ENCODE measurements around the gene HLA-B. TPM values are rescaled to one million over a fixed set of nuclear protein-coding genes. Genes with fewer than 3 reads are reported as not detected.

HLA-B gene
- polyA plus RNA-seq, 1 donor from 2014 or later = 9.4 TPM

DNA sequence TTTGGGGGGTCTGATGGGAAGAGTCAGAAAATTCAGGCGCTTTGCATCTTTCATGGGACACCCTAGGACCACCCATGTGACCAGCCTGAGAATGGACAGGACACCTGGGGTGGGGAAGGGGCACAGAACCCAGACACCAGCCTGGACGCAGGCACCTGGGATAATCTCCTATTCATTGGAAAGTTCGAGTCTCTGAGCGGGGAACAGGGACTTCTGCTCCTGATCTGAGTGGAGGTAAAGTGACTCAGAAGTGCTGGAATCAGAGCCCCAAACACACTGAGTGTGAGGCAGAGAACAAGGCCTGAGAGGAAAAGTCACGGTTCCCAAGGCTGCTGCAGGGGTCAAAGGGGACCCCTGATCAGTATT lies 1.4 kb downstream of the HLA-B start:
- Histone ChIP-seq H3K27me3 (ENCODE audit: insufficient read depth, low read depth, low read length) (peaks cover 27% of the 10 kb centered on the region), H3K9me3 (ENCODE audit: low read length) (no peaks in the 10 kb centered on the region), H3K36me3 (ENCODE audit: insufficient read depth, low read length) (no peaks in the 10 kb centered on the region), H3F3A (ENCODE audit: insufficient read depth, low read length, poor library complexity, severe bottlenecking) (no peaks in the 10 kb centered on the region), H4K20me1 (ENCODE audit: insufficient read depth) (no peaks in the 10 kb centered on the region), H3K27ac (ENCODE audit: low read length) (no peak overlapping the region), H3K4me3 (ENCODE audit: low read length) (no peak overlapping the region), H2AFZ (ENCODE audit: low read depth, low read length) (no peak overlapping the region), H3K79me2 (replicated peaks; ENCODE audit: insufficient read depth, low read length) (no peaks in the 10 kb centered on the region), H3K9ac (ENCODE audit: low read length) (no peak overlapping the region), H3K4me2 (ENCODE audit: low read length) (no peak overlapping the region), H3K9me2 (ENCODE audit: insufficient read depth, low read length) (no peaks in the 10 kb centered on the region)
- TF ChIP-seq, protein P1, sequence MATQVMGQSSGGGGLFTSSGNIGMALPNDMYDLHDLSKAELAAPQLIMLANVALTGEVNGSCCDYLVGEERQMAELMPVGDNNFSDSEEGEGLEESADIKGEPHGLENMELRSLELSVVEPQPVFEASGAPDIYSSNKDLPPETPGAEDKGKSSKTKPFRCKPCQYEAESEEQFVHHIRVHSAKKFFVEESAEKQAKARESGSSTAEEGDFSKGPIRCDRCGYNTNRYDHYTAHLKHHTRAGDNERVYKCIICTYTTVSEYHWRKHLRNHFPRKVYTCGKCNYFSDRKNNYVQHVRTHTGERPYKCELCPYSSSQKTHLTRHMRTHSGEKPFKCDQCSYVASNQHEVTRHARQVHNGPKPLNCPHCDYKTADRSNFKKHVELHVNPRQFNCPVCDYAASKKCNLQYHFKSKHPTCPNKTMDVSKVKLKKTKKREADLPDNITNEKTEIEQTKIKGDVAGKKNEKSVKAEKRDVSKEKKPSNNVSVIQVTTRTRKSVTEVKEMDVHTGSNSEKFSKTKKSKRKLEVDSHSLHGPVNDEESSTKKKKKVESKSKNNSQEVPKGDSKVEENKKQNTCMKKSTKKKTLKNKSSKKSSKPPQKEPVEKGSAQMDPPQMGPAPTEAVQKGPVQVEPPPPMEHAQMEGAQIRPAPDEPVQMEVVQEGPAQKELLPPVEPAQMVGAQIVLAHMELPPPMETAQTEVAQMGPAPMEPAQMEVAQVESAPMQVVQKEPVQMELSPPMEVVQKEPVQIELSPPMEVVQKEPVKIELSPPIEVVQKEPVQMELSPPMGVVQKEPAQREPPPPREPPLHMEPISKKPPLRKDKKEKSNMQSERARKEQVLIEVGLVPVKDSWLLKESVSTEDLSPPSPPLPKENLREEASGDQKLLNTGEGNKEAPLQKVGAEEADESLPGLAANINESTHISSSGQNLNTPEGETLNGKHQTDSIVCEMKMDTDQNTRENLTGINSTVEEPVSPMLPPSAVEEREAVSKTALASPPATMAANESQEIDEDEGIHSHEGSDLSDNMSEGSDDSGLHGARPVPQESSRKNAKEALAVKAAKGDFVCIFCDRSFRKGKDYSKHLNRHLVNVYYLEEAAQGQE (IDR thresholded peaks at IDR 0.05; ENCODE audit: borderline replicate concordance) = no peak
- TF ChIP-seq TAF1 (IDR thresholded peaks at IDR 0.05; ENCODE audit: low read depth) (no peak), MXI1 (conservative IDR thresholded peaks at IDR 0.05; ENCODE audit: poor library complexity, severe bottlenecking) (no peak), RAD21 (conservative IDR thresholded peaks at IDR 0.05) (no peak), POLR2AphosphoS5 (IDR thresholded peaks at IDR 0.05) (no peak), EP300 (conservative IDR thresholded peaks at IDR 0.05; ENCODE audit: poor library complexity, severe bottlenecking) (no peak), SMC3 (conservative IDR thresholded peaks at IDR 0.05; ENCODE audit: poor library complexity) (no peak), EZH2 (IDR thresholded peaks at IDR 0.05; ENCODE audit: borderline replicate concordance, insufficient read depth, low read length, poor library complexity, severe bottlenecking) (no peak)
- TF ChIP-seq, protein P2, sequence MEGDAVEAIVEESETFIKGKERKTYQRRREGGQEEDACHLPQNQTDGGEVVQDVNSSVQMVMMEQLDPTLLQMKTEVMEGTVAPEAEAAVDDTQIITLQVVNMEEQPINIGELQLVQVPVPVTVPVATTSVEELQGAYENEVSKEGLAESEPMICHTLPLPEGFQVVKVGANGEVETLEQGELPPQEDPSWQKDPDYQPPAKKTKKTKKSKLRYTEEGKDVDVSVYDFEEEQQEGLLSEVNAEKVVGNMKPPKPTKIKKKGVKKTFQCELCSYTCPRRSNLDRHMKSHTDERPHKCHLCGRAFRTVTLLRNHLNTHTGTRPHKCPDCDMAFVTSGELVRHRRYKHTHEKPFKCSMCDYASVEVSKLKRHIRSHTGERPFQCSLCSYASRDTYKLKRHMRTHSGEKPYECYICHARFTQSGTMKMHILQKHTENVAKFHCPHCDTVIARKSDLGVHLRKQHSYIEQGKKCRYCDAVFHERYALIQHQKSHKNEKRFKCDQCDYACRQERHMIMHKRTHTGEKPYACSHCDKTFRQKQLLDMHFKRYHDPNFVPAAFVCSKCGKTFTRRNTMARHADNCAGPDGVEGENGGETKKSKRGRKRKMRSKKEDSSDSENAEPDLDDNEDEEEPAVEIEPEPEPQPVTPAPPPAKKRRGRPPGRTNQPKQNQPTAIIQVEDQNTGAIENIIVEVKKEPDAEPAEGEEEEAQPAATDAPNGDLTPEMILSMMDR (IDR thresholded peaks at IDR 0.05; ENCODE audit: poor library complexity, severe bottlenecking) = no peak

DNA sequence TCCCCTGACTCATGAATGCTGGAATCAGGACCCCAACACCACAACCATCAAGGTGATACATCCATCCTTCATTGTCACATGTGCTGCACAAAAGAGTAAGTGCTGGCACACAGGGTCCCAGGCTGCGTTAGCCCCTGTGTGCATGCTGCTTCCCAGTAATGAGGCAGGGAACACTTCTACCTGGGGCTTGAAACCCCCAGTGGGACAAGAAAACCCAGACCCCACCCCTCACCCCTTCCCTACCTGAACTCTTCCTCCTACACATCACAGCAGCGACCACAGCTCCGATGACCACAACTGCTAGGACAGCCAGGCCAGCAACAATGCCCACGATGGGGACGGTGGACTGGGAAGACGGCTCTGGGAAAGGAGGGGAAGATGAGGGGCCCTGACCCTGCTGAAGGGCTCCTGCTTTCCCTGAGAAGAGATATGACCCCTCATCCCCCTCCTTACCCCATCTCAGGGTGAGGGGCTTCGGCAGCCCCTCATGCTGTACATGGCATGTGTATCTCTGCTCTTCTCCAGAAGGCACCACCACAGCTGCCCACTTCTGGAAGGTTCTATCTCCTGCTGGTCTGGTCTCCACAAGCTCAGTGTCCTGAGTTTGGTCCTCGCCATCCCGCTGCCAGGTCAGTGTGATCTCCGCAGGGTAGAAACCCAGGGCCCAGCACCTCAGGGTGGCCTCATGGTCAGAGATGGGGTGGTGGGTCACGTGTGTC lies 2.0 kb downstream of the HLA-B start:
- Histone ChIP-seq H3K79me2 (replicated peaks; ENCODE audit: insufficient read depth, low read length) (no peaks in the 10 kb centered on the region), H3F3A (ENCODE audit: insufficient read depth, low read length, poor library complexity, severe bottlenecking) (no peaks in the 10 kb centered on the region), H2AFZ (ENCODE audit: low read depth, low read length) (no peak overlapping the region), H3K9me2 (ENCODE audit: insufficient read depth, low read length) (no peaks in the 10 kb centered on the region), H3K4me2 (ENCODE audit: low read length) (no peak overlapping the region), H3K27ac (ENCODE audit: low read length) (no peak overlapping the region), H4K20me1 (ENCODE audit: insufficient read depth) (no peaks in the 10 kb centered on the region), H3K27me3 (ENCODE audit: insufficient read depth, low read depth, low read length) (peaks cover 27% of the 10 kb centered on the region), H3K36me3 (ENCODE audit: insufficient read depth, low read length) (no peaks in the 10 kb centered on the region), H3K4me3 (ENCODE audit: low read length) (no peak overlapping the region), H3K9me3 (ENCODE audit: low read length) (no peaks in the 10 kb centered on the region), H3K9ac (ENCODE audit: low read length) (no peak overlapping the region)
- no peak for TF ChIP-seq MXI1 (conservative IDR thresholded peaks at IDR 0.05; ENCODE audit: poor library complexity, severe bottlenecking)
- no peak for TF ChIP-seq EZH2 (IDR thresholded peaks at IDR 0.05; ENCODE audit: borderline replicate concordance, insufficient read depth, low read length, poor library complexity, severe bottlenecking)
- no peak for TF ChIP-seq RAD21 (conservative IDR thresholded peaks at IDR 0.05)
- TF ChIP-seq SMC3 (conservative IDR thresholded peaks at IDR 0.05; ENCODE audit: poor library complexity) = no peak
- no peak for TF ChIP-seq EP300 (conservative IDR thresholded peaks at IDR 0.05; ENCODE audit: poor library complexity, severe bottlenecking)
- TF ChIP-seq POLR2AphosphoS5 (IDR thresholded peaks at IDR 0.05) = no peak
- no peak for TF ChIP-seq TAF1 (IDR thresholded peaks at IDR 0.05; ENCODE audit: low read depth)
- TF ChIP-seq, protein P1 (IDR thresholded peaks at IDR 0.05; ENCODE audit: borderline replicate concordance) = no peak
- TF ChIP-seq, protein P2 (IDR thresholded peaks at IDR 0.05; ENCODE audit: poor library complexity, severe bottlenecking) = no peak

All from neural cell (in vitro differentiated cells).